NK-92 treated with Interleukin-12 subunit alpha and Interleukin-12 subunit beta, amount 100 ng/mL, for 24 hours (cell line): Measurements from ENCODE around the gene COMMD2.

ENCODE experiments used
- DNase-seq: peaks from one replicate; lab custom pipeline; 2025; lab: John Stamatoyannopoulos, UW

COMMD2 gene

GRCh38 chr3:149752051-149752787 lies at the start of gene COMMD2:
Gene COMMD2 (minus strand): TSS chr3:149752489. CDS start chr3:149752444, 45 bp downstream.
- DNase-seq, result peak; percentile 83

- no peak for DNase-seq
These were observed 49.4 kb upstream of the COMMD2 start for GRCh38 chr3:149801639-149802038.

GRCh38 chr3:149801195-149801594 lies 48.9 kb upstream of the COMMD2 start:
- no peak for DNase-seq

- no peak for DNase-seq
These were observed 48.4 kb upstream of the COMMD2 start for GRCh38 chr3:149800693-149801092.

- no peak for DNase-seq
These were observed 43.7 kb upstream of the COMMD2 start for GRCh38 chr3:149796026-149796425.

GRCh38 chr3:149792452-149793270 lies 40.4 kb upstream of the COMMD2 start, which contains the start of gene ANKUB1:
Gene ANKUB1 (minus strand): TSS chr3:149792554. CDS start chr3:149792366, 188 bp downstream.
- no peak for DNase-seq

GRCh38 chr3:149790698-149791097 lies 38.4 kb upstream of the COMMD2 start:
- DNase-seq, result no peak

- no peak for DNase-seq
These were observed 38.0 kb upstream of the COMMD2 start for GRCh38 chr3:149790268-149790667.

GRCh38 chr3:149784064-149784704 lies 31.9 kb upstream of the COMMD2 start:
- DNase-seq, result no peak

GRCh38 chr3:149783576-149783975 lies 31.3 kb upstream of the COMMD2 start:
- DNase-seq, result no peak

GRCh38 chr3:149781741-149782140 lies 29.5 kb upstream of the COMMD2 start:
- no peak for DNase-seq

GRCh38 chr3:149781211-149781610 lies 28.9 kb upstream of the COMMD2 start:
- no peak for DNase-seq

- DNase-seq, result no peak
These were observed 25.3 kb upstream of the COMMD2 start for GRCh38 chr3:149777414-149778214.

- no peak for DNase-seq
These were observed 23.9 kb upstream of the COMMD2 start for GRCh38 chr3:149776170-149776569.

GRCh38 chr3:149772861-149773260 lies 20.6 kb upstream of the COMMD2 start:
- no peak for DNase-seq

GRCh38 chr3:149771652-149772271 lies 19.5 kb upstream of the COMMD2 start:
- peak; percentile 9 for DNase-seq

GRCh38 chr3:149770246-149770645 lies 18.0 kb upstream of the COMMD2 start:
- DNase-seq, result no peak

- no peak for DNase-seq
These were observed 16.4 kb upstream of the COMMD2 start for GRCh38 chr3:149768704-149769103.

GRCh38 chr3:149767720-149768119 lies 15.4 kb upstream of the COMMD2 start:
- no peak for DNase-seq

- no peak for DNase-seq
These were observed 13.6 kb upstream of the COMMD2 start for GRCh38 chr3:149765762-149766334.

GRCh38 chr3:149764302-149764701 lies 12.0 kb upstream of the COMMD2 start:
- no peak for DNase-seq
